ENCODE measurements around the gene HCLS1.

- TF ChIP-seq, protein P1, sequence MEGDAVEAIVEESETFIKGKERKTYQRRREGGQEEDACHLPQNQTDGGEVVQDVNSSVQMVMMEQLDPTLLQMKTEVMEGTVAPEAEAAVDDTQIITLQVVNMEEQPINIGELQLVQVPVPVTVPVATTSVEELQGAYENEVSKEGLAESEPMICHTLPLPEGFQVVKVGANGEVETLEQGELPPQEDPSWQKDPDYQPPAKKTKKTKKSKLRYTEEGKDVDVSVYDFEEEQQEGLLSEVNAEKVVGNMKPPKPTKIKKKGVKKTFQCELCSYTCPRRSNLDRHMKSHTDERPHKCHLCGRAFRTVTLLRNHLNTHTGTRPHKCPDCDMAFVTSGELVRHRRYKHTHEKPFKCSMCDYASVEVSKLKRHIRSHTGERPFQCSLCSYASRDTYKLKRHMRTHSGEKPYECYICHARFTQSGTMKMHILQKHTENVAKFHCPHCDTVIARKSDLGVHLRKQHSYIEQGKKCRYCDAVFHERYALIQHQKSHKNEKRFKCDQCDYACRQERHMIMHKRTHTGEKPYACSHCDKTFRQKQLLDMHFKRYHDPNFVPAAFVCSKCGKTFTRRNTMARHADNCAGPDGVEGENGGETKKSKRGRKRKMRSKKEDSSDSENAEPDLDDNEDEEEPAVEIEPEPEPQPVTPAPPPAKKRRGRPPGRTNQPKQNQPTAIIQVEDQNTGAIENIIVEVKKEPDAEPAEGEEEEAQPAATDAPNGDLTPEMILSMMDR (tag by site-specific recombination; IDR thresholded peaks at IDR 0.05), result no peak
- TF ChIP-seq ZNF558 (tag by site-specific recombination; IDR thresholded peaks at IDR 0.05) (no peak), ZNF10 (tag by site-specific recombination; IDR thresholded peaks at IDR 0.05) (no peak), ZNF521 (tag by site-specific recombination; IDR thresholded peaks at IDR 0.05) (no peak), SCRT2 (tag by site-specific recombination; IDR thresholded peaks at IDR 0.05) (no peak), ZNF202 (tag by site-specific recombination; IDR thresholded peaks at IDR 0.05; ENCODE audit: borderline replicate concordance) (no peak)
- TF ChIP-seq, protein P2, sequence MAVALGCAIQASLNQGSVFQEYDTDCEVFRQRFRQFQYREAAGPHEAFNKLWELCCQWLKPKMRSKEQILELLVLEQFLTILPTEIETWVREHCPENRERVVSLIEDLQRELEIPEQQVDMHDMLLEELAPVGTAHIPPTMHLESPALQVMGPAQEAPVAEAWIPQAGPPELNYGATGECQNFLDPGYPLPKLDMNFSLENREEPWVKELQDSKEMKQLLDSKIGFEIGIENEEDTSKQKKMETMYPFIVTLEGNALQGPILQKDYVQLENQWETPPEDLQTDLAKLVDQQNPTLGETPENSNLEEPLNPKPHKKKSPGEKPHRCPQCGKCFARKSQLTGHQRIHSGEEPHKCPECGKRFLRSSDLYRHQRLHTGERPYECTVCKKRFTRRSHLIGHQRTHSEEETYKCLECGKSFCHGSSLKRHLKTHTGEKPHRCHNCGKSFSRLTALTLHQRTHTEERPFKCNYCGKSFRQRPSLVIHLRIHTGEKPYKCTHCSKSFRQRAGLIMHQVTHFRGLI (tag by site-specific recombination; IDR thresholded peaks at IDR 0.05), result no peak
These were observed 41.0 kb downstream of the HCLS1 start for GRCh38 chr3:121619691-121620090.
